ENCODE results near the gene LRRC25. TPM values are rescaled to one million over a fixed set of nuclear protein-coding genes. Genes with fewer than 3 reads are reported as not detected.
A peak's percentile ranks its signal among the peaks of the same experiment; 100 is the strongest.
"Not testable (repeated sequence)": the region's sequence is repeated elsewhere in the genome, so short reads cannot be mapped to it uniquely, and the experiment has no call there.

Gene LRRC25
- total RNA-seq, 1 experiment from 2014 or later, result 0.06 TPM

GRCh38 chr19:18405754-18406153, 8.3 kb upstream of the LRRC25 start:
- DNase-seq (ENCODE audit: low spot score), result not testable (repeated sequence)

GRCh38 chr19:18402455-18403248, 5.2 kb upstream of the LRRC25 start:
- not testable (repeated sequence) for DNase-seq (ENCODE audit: low spot score)

GRCh38 chr19:18401580-18402112, 4.2 kb upstream of the LRRC25 start:
- peak; percentile 72 for DNase-seq (ENCODE audit: low spot score)

DNA sequence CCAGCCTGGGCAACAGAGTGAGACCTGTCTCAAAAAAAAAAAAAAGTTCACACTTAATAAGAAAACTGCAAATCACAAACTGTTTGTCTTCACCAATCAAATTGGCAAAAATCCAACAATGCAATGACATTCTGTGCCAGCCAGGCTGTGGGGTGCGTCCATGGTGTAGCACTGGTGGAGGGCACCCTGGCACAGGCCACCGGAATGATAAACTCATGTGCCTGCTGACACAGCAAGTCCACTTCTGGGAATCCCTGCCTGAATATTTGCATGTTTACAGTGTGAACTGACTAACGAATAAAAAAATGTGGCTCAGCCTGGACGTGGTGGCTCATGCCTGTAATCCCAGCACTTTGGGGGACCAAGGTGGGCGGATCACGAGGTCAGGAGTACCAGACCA, 1.6 kb upstream of the LRRC25 start:
- peak; percentile 89 for DNase-seq (ENCODE audit: low spot score)

DNA sequence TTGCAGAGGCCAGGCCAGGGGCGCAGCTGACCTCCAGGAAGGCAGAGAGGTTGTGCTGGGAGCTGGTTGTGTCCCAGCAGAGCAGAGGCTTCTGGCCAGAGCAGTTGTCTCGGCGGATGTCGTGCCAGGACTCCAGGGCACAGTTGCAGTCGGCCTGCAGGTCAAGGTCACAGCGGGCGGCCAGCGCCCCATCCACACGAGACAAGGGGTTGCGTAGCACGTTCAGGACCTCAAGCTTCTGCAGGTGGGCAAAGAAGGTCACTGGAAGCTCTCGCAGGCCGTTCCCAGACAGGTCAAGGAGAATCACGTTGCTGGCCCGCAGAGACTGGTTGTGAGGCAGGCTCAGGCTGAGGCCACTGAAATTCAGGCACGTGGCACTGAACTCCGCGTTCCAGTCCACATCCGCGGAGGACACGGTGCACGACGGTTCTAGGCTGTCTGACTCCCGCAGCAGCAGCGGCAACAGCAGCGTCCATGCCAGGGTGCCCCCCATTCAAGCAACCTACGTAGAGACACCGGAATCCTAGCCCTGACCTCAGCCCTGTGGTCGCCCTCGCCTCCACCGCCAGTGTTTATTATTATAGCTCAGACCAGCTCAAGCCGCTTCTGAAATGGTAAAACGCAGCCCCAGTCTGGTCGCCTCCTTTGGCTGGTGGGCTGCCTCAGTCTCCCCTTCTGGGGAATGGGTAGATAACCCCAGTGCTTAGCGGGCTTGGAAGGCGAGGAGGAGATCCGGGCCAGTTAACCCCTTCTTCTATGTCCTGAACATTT, 766 bp downstream of the LRRC25 start:
- DNase-seq (ENCODE audit: low spot score), result no peak

DNA sequence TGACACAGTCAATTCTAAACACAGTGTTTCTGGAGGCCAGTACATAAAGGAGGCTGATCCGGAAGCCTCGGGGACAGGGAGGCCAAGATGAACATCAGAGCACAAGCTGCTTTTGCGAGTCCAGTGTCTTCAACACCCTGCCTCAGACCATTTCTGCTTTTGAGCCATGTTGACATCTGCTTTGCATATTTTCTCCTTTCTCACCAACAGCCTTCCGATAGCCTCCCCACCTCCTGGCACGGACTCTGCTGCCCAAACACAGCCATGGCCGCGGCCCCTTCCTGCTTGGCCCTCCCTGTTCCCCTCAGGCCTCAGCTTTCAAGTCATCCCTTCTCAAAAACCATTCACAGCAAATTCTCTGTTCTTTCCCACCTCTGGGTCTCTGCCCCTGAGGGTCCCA, 3.6 kb downstream of the LRRC25 start:
- DNase-seq (ENCODE audit: low spot score), result no peak

DNA sequence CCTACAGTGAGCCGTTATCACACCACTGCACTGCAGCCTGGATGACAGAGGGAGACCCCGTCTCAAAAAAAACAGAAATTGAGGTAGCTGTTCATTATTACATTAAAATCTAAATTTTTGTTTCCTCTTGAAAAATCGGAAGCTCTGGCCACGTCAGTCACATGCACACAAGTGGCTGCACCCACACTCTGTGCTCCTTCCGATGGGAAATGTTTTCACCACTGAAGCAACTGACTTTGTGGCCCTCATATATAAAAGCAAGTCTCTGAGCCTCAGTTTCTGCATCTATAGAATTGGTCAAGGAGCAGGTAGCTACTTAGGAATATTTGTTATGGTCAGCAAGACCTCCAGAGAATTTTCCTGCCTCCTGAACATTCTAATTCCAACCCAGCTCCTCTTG, 4.5 kb downstream of the LRRC25 start:
- no peak for DNase-seq (ENCODE audit: low spot score)

DNA sequence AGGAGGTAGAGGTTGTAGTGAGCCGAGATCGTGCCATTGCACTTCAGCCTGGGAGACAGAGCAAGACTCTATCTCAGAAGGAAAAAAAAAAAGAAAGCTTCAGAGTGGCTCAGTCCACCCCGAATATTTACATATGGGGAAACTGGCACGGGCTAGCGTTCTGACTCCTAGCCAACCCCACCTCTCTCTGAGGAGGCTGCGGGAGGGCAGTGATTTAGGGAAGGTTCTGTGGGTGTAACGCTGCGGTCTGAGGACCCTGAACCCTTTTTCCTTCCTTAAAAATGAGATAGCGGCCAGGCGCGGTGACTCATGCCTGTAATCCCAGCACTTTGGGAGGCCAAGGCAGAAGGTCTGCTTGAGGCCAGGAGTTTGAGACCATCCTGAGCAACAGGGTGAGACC, 5.0 kb downstream of the LRRC25 start:
- peak; percentile 79 for DNase-seq (ENCODE audit: low spot score)

GRCh38 chr19:18391509-18392075, 5.8 kb downstream of the LRRC25 start:
- no peak for DNase-seq (ENCODE audit: low spot score)

DNA sequence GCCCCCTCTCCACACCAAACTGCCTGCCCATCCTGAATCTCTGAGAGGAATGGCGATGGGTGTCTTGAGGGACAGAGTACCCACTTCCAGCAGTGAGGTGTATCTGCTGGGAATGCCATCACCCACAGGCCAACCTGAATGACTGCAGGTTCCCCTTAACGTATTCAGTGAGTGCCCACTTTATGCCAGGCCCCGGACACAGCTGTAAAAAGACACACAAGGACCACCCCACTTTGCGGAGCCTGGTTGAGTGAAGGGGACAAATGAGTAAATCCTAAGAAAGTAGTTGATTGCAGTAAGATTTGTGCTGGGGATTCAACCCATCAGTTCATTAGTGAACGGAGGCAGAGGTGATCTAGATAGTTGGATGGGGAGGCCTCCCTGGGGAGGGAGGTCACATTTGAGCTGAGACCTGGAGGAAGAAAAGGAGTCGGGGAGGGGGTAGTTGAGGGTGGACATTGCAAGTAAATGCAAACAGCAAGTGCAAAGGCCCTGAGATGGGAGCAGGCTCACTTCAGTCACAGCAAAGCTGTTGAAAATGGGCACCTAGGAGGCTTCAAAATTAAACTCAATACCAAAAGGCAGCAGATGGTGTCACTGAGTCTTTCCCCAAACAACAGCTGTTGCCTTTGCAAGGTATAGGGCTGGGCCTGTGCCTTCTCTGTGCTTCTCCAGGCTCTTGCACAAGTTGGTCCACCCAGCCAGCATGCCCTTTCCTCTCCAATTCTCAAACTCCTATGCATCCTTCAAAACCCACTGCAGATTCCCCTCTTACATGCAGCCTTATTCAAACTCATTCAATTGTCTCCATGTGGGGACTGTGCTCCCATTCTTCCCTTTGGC, 7.1 kb downstream of the LRRC25 start:
- peak; percentile 63 for DNase-seq (ENCODE audit: low spot score)

DNA sequence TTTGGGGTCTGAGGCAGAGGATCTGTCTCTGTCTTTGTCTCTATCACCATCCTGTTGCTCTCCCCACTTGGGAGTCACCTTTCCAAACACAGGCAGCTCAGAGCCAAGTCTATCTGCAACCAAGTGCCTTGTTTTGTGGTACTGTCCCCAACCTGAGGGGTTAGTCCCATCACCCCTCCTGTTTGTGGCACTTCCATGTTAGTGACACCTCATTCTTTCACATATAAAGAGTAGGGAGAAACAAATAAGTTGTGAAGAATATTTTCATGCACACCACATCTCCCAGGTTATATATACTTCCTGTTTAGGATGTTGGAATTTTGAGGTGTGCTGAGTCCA, 7.7 kb downstream of the LRRC25 start:
- DNase-seq (ENCODE audit: low spot score), result no peak

- no peak for DNase-seq (ENCODE audit: low spot score)
These were observed 8.3 kb downstream of the LRRC25 start for GRCh38 chr19:18388960-18389725.

DNA sequence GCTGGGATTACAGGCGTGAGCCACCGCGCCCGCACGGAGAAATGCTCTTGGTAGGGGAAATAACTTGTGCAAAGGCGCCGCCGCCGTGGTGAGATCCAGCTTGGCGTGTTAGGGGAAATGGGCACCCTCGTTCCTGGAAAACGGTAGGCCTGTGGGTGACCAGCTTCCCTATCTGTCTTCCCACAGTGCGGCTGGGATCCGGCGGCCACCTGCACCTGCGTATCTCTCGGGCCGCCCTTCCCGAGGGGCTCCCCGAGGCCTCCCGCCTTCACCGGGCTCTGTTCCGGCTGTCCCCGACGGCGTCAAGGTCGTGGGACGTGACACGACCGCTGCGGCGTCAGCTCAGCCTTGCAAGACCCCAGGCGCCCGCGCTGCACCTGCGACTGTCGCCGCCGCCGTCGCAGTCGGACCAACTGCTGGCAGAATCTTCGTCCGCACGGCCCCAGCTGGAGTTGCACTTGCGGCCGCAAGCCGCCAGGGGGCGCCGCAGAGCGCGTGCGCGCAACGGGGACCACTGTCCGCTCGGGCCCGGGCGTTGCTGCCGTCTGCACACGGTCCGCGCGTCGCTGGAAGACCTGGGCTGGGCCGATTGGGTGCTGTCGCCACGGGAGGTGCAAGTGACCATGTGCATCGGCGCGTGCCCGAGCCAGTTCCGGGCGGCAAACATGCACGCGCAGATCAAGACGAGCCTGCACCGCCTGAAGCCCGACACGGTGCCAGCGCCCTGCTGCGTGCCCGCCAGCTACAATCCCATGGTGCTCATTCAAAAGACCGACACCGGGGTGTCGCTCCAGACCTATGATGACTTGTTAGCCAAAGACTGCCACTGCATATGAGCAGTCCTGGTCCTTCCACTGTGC, 9.1 kb downstream of the LRRC25 start:
- DNase-seq (ENCODE audit: low spot score), result peak; percentile 56

DNA sequence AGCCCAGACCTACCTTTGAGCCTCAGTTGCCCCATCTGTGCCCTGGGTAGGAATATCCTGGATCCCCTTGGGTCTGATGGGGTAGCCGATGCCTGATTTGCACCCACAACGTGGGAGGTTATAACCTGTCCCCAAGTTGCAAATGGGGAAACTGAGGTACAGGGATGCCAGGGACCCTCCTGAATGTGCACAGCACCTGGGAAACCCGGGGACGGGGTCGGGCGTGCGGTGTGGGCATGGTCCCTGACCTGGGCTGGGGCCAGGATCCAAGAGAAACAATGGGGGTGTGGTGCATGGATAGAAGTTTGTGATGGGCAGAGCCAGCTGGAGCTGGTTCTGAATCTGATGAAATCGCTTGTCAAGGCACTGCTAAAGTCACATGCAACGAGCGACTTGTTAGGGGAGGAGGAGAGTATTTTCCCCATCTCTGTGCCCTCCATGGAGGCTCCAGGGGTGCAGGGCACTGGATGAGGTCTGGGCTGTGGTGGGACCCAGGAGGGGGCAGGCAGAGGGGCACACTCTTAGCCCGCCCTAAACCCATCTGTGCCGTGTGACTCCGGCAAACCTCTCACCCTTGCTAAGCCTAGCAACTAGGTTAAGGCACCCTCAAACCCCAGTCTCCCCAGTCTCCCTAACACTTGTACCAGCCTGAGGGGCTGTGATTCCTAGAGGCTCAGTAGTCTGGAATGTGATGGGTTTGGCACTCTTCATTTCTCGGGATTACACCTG, 10.7 kb downstream of the LRRC25 start:
- peak; percentile 75 for DNase-seq (ENCODE audit: low spot score)

DNA sequence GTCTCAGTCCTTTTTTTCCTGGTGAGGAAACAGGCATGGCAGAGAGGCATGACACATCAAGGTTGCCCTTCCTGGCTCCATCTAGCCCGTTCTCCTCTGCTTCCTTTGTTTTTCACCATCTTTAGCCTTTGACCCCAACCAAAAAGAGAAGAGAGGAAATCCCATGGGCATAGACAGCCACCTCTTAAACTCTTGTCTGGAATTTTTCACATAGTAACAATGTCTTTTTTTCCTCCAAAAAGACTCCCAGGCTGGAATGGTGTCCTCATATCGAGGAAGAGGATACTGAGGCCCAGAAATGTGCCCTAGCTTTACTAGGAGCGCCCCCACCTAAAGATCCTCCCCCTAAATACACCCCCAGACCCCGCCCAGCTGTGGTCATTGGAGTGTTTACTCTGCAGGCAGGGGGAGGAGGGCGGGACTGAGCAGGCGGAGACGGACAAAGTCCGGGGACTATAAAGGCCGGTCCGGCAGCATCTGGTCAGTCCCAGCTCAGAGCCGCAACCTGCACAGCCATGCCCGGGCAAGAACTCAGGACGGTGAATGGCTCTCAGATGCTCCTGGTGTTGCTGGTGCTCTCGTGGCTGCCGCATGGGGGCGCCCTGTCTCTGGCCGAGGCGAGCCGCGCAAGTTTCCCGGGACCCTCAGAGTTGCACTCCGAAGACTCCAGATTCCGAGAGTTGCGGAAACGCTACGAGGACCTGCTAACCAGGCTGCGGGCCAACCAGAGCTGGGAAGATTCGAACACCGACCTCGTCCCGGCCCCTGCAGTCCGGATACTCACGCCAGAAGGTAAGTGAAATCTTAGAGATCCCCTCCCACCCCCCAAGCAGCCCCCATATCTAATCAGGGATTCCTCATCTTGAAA, 11.5 kb downstream of the LRRC25 start, which contains the start of gene GDF15:
Gene GDF15, plus strand, starts transcription at position 484 of the 868 bp plus-strand sequence. Its CDS starts 32 bp downstream, at position 516.
- DNase-seq (ENCODE audit: low spot score), result peak; percentile 94

GRCh38 chr19:18385359-18385674, 12.1 kb downstream of the LRRC25 start:
- DNase-seq (ENCODE audit: low spot score), result no peak

GRCh38 chr19:18384775-18385174, 12.6 kb downstream of the LRRC25 start:
- no peak for DNase-seq (ENCODE audit: low spot score)

DNA sequence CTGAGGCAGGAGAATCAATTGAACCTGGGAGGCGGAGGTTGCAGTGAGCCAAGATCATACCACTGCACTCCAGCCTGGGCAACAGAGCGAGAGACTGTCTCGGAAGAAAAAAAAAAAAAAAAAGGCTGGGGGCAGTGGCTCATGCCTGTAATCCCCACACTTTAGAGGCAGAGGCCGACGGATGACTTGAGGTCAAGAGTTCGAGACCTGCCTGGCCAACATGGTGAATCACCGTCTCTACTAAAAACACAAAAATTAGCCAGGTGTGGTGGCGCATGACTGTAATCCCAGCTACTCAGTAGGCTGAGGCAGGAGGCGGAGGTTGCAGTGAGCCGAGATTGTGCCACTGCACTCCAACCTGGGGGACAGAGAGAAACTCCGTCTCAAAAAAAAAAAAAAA, 13.8 kb downstream of the LRRC25 start:
- DNase-seq (ENCODE audit: low spot score), result not testable (repeated sequence)
